SK-N-SH (cell line): Measurements from ENCODE around the gene SMAD2.

Experiments
- CTCF ChIP-seq: fragments of 200-600 bp; sonication (generic); IDR thresholded peaks from 2 replicates; pipeline ENCODE4 v1.6.1; 2017; ENCODE audit warnings: antibody characterized with exemption, mild to moderate bottlenecking, moderate library complexity
- POLR2AphosphoS5 ChIP-seq: IDR thresholded peaks from 2 replicates; pipeline ENCODE4 v1.6.1; 2012; ENCODE audit warnings: low read depth, low read length

GRCh38 chr18:47872426-47872825 lies 58.0 kb downstream of the SMAD2 start:
- TF ChIP-seq CTCF (no peak), POLR2AphosphoS5 (no peak)
